GM06990 (cell line): ENCODE data around the gene HERC5.

Experiments
- DNase-seq: peaks from one replicate; pipeline ENCODE4 v3.0.0-alpha.2; 2011; ENCODE audit not compliant: insufficient read length; ENCODE audit errors: extremely low read depth
- H3K27me3 ChIP-seq: replicated peaks from 2 replicates; pipeline ENCODE4 v1.6.0; 2011; ENCODE audit warnings: low read length; ENCODE audit not compliant: control insufficient read depth, insufficient read depth
- H3K36me3 ChIP-seq: 2 replicates; pipeline ENCODE4 v1.5.1; 2011; ENCODE audit warnings: low read length; ENCODE audit not compliant: control insufficient read depth, insufficient read depth
- H3K4me3 ChIP-seq: replicated peaks from 2 replicates; pipeline ENCODE4 v1.5.1; 2011; ENCODE audit warnings: low read depth, mild to moderate bottlenecking, control low read depth, low read length
- TF ChIP-seq, protein P1 (sequence below): IDR thresholded peaks from 2 replicates; pipeline ENCODE4 v1.5.1; 2011; ENCODE audit warnings: low read length, control low read depth, mild to moderate bottlenecking, inconsistent platforms; ENCODE audit not compliant: insufficient read depth, poor library complexity, severe bottlenecking

The HERC5 gene

DNA sequence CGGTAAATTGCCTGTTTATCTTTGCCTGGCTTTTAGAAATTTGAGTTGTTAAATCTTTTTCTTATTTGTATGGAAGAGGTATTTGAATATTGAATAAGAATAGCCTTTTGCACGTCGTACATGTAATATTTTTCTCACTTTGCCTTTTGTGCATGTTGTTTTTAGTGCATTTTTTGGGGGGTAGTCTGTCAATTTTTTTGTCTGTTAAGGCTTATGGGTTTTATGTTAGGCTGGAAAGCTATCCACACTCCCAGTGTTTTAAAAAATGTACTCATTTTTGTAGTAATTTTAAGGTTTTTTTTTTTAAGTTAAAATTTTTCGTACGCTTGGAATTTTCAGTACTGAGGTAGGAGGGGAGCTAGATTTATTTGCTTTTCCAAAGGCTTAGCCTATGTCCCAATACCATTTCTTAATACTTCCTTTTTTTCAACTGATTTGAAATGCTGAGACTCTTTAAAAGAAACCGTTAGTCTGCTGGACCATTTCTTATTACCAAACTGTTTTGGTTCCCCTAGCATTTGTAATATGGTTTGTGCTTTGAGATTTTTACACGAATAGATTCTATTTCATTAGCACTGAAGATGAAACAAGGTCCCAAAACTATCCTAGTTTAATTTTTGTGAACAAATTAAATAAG, 1.3 kb downstream of the HERC5 start:
- DNase-seq: no peak
- TF ChIP-seq, protein P1, sequence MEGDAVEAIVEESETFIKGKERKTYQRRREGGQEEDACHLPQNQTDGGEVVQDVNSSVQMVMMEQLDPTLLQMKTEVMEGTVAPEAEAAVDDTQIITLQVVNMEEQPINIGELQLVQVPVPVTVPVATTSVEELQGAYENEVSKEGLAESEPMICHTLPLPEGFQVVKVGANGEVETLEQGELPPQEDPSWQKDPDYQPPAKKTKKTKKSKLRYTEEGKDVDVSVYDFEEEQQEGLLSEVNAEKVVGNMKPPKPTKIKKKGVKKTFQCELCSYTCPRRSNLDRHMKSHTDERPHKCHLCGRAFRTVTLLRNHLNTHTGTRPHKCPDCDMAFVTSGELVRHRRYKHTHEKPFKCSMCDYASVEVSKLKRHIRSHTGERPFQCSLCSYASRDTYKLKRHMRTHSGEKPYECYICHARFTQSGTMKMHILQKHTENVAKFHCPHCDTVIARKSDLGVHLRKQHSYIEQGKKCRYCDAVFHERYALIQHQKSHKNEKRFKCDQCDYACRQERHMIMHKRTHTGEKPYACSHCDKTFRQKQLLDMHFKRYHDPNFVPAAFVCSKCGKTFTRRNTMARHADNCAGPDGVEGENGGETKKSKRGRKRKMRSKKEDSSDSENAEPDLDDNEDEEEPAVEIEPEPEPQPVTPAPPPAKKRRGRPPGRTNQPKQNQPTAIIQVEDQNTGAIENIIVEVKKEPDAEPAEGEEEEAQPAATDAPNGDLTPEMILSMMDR: no peak
- H3K27me3 ChIP-seq: no peaks in the 10 kb centered on the region
- H3K4me3 ChIP-seq: peak overlapping the region; percentile 63
- no peaks in the 10 kb centered on the region; the same call in 1 of the 2 replicates for H3K36me3 ChIP-seq

DNA sequence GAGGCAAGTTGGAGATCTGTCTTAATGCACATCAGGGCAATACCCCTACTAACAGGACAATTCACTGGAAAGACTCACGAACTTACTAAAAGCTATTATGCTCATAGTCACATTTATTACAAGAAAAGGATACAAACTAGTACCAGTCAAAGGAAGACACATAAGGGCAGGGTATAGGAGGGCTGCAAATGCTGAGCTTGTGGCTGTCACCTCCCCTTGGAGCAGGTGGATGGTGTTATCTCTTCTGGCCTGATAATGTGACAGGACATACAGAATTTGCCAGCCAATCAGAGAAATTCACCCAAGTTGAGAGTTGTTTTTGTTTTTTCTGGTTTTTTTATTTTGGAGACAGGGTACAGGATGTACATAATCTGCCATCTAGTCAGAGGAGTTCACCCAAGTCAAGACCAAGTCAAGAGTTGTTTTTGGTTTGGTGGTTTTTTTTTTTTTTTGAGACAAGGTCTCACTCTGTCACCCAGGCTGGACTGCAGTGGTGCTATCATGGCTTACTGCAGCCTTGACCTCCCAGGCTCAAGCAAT, 8.8 kb downstream of the HERC5 start:
- DNase-seq: no peak
- no peaks in the 10 kb centered on the region for H3K27me3 ChIP-seq
- H3K36me3 ChIP-seq: no peaks in the 10 kb centered on the region; the same call in none of the 2 replicates
- no peak overlapping the region for H3K4me3 ChIP-seq
- TF ChIP-seq, protein P1: no peak

DNA sequence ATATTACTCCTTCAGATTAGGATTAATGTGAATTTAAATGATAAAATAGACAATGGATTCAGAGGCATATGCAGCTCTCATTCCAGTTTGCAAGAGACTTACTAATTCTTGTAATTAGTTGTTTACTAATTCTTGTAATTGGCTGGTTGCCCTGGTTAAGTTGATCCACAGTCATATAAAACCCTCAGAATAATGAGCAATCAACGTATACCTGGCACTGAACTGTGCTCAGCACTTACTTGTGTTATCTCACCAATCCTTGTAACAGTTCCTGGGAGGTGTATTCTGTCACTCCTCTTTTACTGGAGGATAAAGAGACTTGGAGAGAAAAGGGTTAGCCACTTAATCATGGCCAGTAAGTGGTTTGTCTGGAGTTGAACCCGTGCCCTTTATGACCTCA, 10.5 kb downstream of the HERC5 start:
- TF ChIP-seq, protein P1: no peak
- no peak for DNase-seq
- H3K27me3 ChIP-seq: no peaks in the 10 kb centered on the region
- no peak overlapping the region for H3K4me3 ChIP-seq
- no peaks in the 10 kb centered on the region; the same call in none of the 2 replicates for H3K36me3 ChIP-seq

DNA sequence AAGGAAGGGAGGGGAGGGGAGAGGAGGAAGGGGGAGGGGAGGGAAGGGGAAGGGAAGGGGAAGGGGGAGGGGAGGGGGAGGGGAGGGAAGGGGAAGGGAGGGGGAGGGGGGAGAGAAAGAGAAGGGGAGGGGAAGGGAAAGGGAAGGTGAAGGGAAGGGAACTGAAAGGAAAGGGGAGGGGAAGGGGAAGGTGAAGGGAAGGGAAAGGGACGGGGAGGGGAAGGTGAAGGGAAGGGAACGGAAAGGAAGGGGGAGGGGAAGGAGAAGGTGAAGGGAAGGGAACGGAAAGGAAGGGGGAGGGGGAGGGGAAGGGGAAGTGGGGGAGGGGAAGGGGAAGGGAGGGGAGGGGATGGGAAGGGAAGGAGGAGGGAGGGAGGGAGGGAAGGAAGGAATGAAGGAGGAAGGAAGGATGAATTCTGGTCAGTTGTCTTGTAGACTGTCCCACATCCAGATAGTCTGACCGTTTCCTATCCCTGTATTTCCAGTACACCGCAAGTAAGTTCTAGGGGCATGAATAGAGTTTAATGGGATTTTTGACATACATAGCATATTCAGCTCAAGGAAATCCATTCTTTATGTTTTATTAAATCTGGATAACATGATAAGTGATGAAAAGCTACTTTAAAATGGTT, 20.4 kb downstream of the HERC5 start:
- H3K27me3 ChIP-seq: no peaks in the 10 kb centered on the region
- DNase-seq: no peak
- no peak overlapping the region for H3K4me3 ChIP-seq
- TF ChIP-seq, protein P1: no peak
- H3K36me3 ChIP-seq: no peaks in the 10 kb centered on the region

DNA sequence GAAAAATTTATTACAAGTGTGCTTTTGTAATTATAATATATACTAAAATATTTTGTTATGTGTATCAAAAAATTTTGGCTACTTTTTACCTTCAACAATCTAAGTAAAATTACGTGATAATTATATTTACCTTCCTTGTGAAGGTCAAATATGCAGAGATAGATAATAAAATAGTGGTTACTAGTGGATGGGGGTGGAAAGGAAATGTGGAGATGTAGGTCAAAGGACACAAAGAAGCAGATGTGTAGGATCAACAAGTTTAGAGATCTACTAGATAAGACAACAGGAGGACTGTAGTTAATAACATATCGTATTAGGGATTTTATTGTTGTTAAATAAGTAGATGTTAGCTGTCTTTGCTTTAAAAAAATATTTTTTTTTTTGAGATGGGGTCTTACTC, 21.3 kb downstream of the HERC5 start:
- TF ChIP-seq, protein P1: no peak
- DNase-seq: no peak
- no peaks in the 10 kb centered on the region for H3K36me3 ChIP-seq
- H3K4me3 ChIP-seq: no peak overlapping the region
- H3K27me3 ChIP-seq: no peaks in the 10 kb centered on the region
